ENCODE results near the gene ATXN10.
"Not testable (repeated sequence)": the region's sequence is repeated elsewhere in the genome, so short reads cannot be mapped to it uniquely, and the experiment has no call there.

ATXN10 gene

DNA sequence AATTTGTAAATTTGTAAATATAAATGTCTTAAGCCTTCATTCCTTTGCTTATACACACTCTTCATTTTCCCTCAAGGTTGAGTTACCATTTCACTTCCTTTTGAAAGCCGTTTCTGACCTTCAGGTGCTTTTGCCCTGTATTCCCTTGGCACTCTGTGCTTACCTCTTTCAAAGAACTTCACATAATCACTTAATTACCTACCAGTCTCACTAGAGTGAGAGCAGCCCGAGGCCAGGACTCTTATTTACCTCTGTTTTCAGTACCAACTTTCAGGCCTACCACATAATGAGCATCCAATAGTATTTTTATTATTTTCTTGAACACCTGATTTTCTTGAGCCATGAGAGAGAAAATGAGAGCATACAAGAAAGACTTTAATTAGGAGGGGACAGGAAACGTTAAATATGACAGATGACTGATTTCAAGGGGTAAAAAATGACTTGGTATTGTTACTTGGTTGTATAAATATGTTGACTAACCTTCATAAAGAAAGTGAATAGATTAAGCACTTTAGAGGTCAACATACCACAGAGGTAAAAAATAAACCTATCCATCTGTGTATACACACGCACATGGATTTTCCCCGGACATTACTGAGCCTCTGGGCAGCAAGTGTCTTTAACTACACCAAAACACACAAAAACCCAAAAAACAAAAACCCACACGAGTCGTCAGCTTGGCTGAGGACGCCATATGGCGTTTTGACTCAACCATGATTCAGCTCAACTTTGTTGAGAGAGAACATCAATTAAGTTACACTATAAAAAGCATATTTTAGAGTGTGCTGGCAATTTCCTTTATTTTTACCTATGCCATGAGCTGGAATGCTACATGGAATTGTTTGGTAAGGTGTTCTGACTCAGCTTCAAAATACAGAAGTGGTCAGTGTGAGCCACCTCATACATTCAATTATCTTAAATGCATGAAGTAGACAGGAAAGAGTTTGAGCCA lies 7.6 kb downstream of the ATXN10 start:
- peak; percentile 43 for DNase-seq (ENCODE audit: low spot score)

DNA sequence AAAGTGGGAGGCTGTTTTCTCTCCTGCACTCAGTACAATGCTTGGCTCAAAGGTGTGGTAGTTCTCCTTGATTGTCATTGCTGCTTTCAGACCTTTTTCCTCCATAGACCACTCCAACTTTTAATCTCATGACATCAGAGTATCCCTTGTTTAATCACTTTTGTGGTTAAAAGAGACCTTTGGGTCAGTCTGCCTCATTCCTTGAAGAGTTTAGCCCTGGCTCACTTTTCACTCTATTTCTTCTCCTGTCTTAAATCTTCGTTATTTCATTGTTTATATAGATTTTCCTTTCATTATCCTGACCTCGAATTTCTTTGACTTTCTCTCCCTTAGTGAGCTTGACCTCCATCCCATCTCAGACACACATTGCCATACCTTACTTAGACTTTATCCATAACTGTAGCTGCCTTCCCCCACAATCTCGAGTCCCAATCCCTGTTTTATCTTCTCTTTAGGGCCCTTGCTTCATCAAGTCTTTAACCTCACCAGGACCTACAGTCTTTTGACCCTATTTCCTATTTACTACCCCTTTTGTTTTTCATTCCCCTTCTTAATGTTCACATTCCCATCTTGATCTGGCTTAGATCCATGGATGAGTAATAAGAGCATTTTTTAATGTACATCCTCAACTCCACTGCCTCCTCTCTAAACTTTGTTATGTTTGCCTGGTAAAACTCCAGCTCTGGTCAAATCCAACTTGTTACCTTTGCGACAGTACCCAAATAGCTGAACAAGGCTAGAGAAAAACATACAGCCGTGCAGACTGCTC lies 9.5 kb downstream of the ATXN10 start:
- DNase-seq (ENCODE audit: low spot score), result peak; percentile 50

DNA sequence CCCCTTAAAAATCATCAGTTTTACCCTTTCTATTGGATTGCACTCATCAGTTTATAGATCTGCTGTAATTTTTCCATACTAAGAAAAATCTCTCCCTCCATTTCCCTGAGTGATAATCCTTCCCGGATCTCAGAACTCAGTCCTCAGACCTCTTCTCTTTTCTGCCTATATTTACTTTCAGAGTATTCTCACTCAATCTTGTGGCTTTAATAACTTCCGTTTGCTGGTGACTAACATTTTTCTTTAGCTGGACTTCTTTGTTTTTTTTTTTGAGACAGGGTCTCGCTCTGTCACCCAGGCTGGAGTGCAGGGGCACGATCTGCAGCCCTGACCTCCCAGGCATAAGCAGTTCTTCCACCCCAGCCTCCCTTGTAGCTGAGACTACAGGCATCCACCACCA lies 10.4 kb downstream of the ATXN10 start:
- no peak for DNase-seq (ENCODE audit: low spot score)

DNA sequence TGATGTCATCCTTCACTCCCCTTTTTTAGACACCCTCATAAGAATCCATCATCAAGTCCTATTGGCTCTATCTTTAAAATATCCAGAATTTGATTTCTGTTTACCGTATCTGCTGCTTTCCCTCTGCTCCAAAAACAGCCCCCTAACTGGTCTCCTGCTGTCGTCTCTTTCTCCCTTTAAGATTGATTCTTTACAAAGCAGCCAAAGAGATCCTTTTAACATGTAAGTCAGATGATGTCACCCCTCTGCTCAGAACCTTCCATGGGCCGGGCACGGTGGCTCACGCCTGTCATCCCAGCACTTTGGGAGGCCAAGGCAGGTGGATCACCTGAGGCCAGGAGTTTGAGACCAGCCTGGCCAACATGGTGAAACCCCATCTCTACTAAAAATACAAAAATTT lies 11.1 kb downstream of the ATXN10 start:
- not testable (repeated sequence) for DNase-seq (ENCODE audit: low spot score)

DNA sequence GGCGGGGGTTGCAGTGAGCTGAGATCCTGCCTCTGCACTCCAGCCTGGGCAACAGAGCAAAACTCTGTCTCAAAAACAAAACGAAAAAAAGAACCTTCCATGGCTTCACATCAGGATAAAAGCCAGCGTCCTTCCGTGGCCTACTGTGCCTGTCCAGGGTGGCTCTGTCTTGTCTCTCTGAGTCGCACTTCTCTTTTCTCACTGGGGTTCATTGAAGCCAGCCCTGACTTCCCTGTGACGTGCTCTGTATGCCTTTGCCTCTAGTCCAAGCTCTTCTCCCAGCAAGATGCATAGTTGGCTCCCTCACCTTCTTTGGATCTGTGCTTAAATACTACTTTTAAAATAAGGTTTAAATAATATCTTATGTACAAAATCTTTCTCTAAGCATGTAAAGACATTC lies 11.6 kb downstream of the ATXN10 start:
- DNase-seq (ENCODE audit: low spot score), result no peak

DNA sequence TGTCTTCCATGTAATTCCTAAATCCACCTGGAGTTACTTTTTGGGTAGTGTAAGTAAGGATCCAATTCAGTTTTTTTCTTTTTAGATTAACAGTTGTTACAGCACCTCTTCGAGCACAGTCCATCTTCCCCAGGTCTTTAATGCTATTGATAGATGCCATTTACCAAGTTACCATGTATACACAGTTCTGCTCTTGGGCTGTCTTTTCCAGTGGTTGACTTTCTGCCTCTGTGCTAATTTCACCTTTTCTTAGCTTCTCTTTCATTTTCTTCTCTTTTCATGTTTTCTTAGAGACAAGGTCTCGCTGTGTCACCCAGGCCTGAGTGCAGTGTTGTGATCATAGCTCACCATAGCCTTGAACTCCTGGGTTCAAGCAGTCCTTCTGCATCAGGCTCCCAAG lies 12.0 kb downstream of the ATXN10 start:
- no peak for DNase-seq (ENCODE audit: low spot score)

DNA sequence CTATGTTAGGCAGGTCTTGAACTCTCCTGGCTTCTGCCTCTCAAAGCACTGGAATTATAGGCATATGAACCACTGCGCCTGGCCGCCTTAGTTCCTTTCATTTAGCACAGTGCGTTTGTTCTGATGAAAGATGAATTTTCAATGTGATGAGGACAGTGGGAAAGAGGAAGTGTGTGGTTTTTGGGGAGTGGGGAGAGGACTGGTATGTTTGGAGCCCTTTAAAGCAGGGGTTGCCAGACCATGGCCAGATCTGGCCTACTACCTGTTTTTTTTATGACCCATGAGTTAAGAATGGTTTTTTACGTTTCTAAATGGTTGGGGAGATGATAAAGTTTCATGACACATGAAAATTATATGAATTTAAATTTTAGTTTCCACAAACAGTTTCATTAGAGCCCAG lies 12.5 kb downstream of the ATXN10 start:
- no peak for DNase-seq (ENCODE audit: low spot score)

DNA sequence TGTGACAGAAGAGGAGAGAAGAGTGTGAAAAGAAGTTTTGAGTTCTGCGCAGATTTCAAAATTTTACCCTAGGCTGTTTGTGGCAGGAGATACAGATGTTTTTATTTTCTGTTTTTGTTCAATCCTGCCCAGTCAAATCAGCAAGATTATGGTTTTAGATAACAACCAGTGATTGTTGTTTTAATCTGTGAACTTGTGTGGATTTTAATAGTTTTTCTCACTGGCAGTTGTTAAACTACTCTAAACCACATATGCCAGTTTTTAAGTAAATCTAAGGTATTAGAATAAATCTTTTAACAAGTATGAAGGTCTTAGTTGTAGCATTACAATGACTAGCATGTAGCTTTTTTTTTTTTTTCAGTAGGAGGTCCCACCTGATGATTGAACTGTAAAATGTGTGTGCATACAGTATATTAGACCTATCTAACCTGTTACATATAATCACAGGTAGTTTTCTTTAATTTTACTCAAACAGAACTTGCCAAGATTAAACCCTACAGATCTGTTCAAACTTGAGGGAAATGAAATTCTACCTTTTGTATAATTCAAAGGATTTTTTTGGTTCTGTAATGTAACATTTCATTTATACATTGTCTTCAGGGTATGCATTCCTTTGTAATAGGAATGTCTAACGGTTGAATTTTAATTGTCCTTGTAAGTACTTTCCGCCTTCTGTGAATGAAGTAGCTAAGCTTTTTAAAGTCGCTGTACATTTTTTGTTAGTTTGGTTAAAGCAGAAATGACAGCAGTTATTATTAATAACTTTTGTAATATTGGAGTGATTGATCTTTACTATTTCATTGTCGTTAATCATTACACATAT lies 13.3 kb downstream of the ATXN10 start:
- DNase-seq (ENCODE audit: low spot score), result no peak

DNA sequence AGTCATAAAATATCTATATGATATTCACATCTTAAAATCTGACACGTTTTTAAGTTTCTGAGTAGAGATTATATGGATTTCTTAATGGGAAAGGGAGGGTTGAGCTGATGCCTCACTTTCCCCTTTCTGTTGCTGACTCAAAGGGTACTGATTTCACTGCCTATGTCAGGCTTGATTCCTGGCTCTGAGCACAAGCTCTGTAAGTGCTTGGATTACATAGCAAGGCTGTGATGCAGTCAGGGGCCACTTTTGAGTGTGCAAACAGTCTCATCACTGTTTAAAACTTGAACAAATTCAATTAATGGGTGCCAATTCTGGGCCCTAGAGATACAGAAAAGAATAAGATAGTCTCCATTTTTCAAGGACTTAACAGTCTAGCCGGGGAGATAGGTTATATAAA lies 14.4 kb downstream of the ATXN10 start:
- DNase-seq (ENCODE audit: low spot score), result no peak

DNA sequence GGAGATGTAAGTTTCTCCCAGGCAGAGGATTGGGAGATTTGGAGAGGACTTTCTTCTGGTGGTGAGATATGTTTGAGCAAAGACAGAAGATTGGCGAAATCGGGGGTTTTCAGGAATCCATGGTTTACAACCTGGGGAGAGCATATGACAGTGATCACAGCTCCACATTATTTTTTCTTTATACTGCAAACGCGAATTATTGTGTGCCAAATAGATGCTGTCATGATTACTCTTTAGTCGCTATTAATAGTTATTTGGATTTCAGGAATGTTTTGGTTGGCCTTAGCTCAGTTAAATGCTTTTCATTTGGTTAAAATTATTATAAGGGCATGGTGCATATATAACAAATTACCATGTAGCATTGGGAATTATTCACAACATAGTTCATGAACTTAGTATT lies 15.2 kb downstream of the ATXN10 start:
- no peak for DNase-seq (ENCODE audit: low spot score)

DNA sequence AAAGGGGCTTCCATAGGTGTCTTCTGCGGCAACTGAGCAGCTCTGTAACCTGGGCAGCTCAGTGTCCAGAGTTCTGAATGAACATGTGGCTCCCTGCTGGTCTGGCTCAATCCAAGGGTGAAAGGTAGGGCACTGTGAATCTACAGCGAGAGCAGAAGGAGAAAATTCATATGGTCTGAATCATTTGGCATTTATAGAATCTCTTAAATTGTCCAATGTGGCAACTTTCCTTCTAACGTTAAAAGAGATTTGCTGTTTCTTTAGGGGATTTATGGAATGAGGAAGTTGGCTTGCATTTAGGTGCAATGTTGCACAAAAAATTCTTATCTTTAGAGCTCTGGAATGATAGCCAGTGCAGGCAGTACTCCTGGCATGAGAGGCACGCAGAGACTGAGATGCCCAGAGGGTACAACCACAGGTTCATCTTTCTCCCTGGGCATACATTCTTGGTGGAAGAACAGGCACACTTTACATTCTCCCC lies 17.0 kb downstream of the ATXN10 start:
- peak; percentile 62 for DNase-seq (ENCODE audit: low spot score)

DNA sequence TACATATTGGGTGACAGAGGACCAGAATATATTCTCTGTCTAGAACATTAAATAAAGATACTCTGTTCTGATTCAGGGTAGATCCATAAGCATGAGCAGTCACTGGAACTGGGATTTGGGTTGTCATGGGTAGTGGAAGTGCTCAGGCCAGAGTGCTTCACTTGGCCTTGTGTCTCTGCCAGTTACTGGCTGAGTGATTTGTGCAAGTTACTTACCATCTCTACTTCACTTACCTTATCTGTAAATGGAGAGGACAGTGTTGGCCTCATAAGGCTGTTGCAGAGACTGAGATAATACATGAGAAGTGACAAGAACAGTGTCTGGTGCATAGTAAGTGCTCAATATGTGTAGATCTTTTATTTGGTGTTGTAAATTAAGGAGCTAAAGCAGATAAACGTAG lies 17.6 kb downstream of the ATXN10 start:
- DNase-seq (ENCODE audit: low spot score), result no peak

DNA sequence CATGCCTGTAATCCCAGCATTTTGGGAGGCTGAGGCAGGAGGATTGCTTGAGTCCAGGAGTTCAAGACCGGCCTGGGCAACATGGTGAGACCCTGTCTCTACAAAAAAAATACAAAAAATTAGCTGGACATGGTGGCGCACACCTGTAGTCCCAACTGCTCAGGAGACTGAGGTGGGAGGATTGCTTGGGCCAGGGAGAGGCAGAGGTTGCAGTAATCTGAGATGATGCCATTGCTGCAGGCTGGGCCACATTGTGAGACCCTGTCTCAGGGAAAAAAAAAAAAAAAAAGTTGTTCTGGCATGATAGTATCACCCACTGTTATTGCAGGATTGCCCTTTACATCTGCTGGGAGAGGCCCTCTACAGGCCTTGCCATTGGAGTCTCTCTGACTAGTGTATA lies 18.4 kb downstream of the ATXN10 start:
- no peak for DNase-seq (ENCODE audit: low spot score)

DNA sequence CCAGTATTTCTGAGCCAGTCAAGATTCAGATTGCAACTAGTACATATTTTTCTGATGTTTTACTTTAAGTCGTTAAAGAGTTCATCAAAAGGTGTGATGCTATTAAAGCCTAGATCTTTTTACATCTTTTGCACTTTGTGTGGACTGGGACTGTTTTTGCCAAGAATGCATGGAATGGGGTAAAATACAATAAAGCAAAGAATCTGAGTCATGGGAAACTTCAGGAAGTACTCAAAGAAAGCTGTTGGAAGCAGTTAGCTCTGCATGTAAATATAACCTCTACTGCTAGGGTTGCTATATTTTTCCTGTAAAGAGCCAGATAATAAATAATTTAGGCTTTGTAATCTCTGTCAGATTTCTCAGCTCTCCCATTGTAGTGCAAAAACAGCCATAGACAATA lies 20.9 kb downstream of the ATXN10 start:
- no peak for DNase-seq (ENCODE audit: low spot score)

DNA sequence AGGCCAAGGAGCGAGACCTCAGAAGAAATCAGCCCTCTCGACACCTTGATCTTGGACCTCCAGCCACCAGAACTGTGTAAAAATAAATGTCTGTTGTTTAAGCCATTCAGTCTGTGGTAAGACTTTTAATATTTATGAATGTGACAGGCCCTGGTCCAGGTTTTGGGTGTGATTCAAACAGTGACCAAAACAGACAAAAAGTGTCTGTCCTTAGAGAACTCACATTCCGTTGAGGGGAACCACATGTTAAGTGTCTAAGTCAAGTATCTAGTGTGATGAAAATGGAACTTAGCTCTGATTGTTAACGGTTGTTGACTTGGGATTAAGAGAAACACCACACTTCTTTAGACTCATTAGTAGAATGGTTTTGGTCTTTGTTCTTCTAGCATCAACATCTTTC lies 22.2 kb downstream of the ATXN10 start:
- DNase-seq (ENCODE audit: low spot score), result no peak

DNA sequence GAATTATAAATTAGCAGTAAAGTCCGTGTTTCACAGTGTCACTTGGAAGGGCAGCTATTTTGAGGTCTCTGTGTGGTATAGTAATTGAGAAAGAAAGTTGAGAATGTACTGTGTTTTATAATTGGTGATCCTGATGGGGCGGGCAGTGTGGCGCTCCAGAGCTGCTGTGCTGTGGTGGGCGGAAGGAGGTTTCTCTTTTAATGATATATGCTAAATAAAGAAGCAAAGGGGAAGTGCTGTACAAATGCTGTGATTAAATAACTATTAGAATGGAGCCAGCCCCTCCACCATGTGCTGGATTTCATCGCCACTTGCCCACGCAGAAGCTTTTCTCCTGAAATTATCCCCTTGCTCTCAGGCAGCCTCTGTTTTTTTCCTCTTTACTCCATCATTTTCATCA lies 24.6 kb downstream of the ATXN10 start:
- DNase-seq (ENCODE audit: low spot score), result no peak

DNA sequence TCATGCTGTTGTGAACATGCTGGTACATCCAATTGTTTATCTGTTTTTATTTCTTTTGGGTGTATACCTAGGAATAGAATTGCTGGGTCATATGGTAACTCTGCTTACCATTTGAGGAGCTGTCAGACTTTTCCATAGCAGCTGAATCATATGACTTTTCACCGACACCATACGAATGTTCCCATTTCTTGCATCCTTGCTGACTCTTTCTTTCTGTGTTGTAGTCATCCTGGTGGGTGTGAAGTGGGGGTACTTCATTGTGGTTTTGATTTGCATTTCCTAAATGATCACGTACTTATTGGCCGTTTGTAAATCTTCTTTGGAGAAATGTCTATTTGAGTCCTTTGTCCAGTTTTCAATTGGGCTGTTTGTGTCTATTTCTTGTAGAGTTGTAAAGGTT lies 26.5 kb downstream of the ATXN10 start:
- DNase-seq (ENCODE audit: low spot score), result no peak

DNA sequence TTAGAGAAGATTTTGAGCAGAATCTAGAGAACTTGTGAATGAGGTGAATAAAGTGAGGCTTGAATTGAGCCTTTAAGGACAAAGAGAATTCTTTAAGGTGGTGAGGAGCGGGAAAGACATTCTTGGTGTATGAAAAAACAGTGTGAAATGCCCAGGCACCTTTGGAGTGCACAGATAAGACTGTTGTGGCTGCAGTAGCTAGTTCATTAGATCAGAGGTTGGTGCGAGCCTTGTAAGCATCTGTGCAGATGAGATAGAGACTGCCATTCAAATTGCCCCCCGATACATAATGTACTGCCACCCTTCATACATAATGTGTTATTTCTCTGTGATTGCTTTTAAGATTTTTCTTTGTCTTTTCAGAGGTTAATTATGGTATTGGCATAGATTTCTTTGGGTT lies 31.3 kb downstream of the ATXN10 start:
- no peak for DNase-seq (ENCODE audit: low spot score)

DNA sequence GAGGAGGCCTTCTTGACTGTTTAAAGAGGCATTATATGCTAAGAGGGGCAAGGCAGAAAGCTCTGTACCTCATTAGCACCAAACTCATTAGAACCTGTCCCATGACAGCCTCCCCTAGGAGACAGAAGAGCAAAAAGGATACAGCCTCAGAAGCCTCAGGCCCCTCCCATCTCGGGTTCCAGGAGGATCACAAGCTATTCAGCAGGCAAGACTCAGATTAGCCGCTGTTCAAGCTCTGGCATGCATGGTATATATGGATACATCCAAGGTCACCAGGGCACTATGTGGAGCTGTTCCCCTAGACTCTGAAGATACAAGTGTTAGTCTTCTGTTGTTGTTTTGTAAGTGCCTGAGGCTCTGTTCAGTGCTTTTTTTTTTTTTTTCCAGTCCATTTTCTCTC lies 32.1 kb downstream of the ATXN10 start:
- no peak for DNase-seq (ENCODE audit: low spot score)

DNA sequence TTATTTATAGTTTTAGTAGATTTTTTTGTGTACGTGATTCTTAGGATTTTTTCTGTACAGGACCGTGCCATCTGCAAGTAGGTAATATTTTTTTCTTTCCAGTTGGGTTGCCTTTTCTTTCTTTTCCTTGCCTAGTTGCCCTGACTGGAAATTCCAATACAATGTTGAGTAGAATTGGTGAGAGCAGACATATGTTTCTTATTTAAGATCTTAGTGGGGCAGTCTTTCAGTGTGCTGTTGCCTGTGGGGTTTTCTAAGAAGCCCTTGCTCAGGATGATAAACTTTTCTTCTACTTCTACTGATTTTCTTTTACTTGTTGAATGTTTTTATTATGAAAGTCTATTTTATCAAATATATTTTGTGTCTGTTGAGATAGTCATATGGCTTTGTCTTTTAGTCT lies 33.0 kb downstream of the ATXN10 start:
- no peak for DNase-seq (ENCODE audit: low spot score)

DNA sequence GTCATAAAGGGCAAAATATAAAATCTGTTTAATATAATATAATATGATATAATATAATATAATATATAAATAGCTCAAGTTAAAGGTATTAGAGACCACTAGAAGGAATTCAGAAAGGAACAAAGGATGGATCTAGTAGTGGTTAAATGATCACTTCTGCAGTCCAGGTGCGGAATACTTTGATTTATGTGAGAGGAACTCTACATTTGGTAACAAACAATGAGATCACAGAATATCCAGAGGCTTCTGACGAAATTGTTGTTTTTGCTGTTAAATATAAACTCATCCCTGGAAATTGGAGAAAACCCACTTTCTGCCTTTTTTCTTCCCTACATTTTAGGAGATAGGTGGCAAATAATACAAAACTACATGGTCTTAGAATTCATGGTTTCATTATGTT lies 36.0 kb downstream of the ATXN10 start:
- no peak for DNase-seq (ENCODE audit: low spot score)

DNA sequence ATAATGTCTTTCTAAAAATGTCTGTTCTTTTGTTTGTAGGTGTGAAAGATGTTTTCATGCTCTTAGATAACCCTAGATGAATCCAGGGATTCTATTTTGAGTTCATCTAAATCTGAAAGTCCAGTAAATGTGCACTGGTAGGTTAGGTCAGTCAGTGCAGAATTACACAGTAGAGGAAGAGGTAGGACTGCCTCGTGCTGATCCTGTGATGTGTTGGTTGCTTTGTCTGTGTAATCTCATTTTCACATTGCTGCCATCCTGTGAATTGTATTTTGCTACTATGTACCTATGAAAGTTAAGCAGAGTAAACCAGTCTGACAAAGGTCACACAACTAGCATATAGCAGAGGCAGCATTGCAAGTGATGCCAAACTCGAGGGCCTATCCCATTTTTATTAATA lies 36.5 kb downstream of the ATXN10 start:
- DNase-seq (ENCODE audit: low spot score), result no peak

Data from AG08396 (cell line).